HCT116 (cell line): ENCODE data around the gene ANKRD6.
"Not testable (repeated sequence)": the region's sequence is repeated elsewhere in the genome, so short reads cannot be mapped to it uniquely, and the experiment has no call there.

Source experiments
- EZH2 ChIP-seq: fragments of 200-600 bp; sonication (generic); IDR thresholded peaks from 2 replicates; pipeline ENCODE4 v1.6.1; 2017; ENCODE audit warnings: antibody characterized with exemption, mixed run types
- POLR2A ChIP-seq: IDR thresholded peaks from 2 replicates; pipeline ENCODE4 v1.7.0; 2011; ENCODE audit warnings: borderline replicate concordance; ENCODE audit not compliant: insufficient read depth, insufficient read length; ENCODE audit errors: extremely low read depth
- POLR2AphosphoS5 ChIP-seq: IDR thresholded peaks from 2 replicates; pipeline ENCODE4 v1.6.1; 2011; ENCODE audit warnings: mild to moderate bottlenecking, low read depth, low read length, moderate library complexity
- SP1 ChIP-seq: IDR thresholded peaks from 2 replicates; pipeline ENCODE4 v1.6.1; 2012; ENCODE audit warnings: low read depth
- SRF ChIP-seq: IDR thresholded peaks from 2 replicates; pipeline ENCODE4 v1.6.1; 2012; ENCODE audit warnings: low read depth
- ZNF274 ChIP-seq: fragments of 200-500 bp; sonication (Bioruptor generic); IDR thresholded peaks from 2 replicates; pipeline ENCODE4 v1.6.1; 2014; ENCODE audit warnings: mild to moderate bottlenecking, low read depth, low read length, inconsistent platforms
- TF ChIP-seq, protein P1 (sequence below), 3 experiments: fragments of 200-600 bp in 1 of 3; sonication (generic) in 1 of 3; IDR thresholded peaks in 2 of 3; conservative IDR thresholded peaks in 1 of 3; 2 replicates each; pipeline ENCODE4 v1.5.1; 2012 to 2017; ENCODE audit warnings: low read depth in 2 of 3, low read length in 2 of 3, antibody characterized with exemption in 1 of 3, borderline replicate concordance in 1 of 3, control low read depth in 1 of 3, mild to moderate bottlenecking in 1 of 3, mixed read lengths in 1 of 3, mixed run types in 1 of 3, moderate library complexity in 1 of 3; ENCODE audit not compliant: insufficient read depth in 1 of 3
- TF ChIP-seq, protein P2 (sequence below): IDR thresholded peaks from 2 replicates; pipeline ENCODE4 v1.6.1; 2012

DNA sequence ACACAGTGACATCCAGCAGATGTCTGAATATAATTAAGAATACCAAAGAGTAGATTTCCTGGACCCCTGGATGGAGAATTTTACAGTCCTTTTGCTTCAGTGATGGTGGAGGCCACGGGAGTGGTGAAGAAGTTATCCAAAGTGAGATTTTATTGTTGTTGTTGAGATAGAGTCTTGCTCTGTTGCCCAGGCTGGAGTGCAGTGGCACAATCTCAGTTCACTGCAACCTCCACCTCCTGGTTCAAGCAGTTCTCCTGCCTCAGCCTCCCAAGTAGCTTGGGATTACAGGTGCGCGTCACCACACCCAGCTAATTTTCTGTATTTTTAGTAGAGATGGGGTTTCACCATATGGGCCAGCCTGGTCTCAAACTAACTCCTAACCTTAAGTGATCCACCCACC, 208.6 kb downstream of the ANKRD6 start:
- TF ChIP-seq, protein P1, sequence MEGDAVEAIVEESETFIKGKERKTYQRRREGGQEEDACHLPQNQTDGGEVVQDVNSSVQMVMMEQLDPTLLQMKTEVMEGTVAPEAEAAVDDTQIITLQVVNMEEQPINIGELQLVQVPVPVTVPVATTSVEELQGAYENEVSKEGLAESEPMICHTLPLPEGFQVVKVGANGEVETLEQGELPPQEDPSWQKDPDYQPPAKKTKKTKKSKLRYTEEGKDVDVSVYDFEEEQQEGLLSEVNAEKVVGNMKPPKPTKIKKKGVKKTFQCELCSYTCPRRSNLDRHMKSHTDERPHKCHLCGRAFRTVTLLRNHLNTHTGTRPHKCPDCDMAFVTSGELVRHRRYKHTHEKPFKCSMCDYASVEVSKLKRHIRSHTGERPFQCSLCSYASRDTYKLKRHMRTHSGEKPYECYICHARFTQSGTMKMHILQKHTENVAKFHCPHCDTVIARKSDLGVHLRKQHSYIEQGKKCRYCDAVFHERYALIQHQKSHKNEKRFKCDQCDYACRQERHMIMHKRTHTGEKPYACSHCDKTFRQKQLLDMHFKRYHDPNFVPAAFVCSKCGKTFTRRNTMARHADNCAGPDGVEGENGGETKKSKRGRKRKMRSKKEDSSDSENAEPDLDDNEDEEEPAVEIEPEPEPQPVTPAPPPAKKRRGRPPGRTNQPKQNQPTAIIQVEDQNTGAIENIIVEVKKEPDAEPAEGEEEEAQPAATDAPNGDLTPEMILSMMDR (IDR thresholded peaks at IDR 0.05 in 2 of 3, conservative IDR thresholded peaks at IDR 0.05 in 1 of 3; ENCODE audit: borderline replicate concordance in 1 of 3, insufficient read depth in 1 of 3, low read depth in 2 of 3, low read length in 2 of 3) = not testable (repeated sequence)
- TF ChIP-seq EZH2, POLR2A, POLR2AphosphoS5, SRF, ZNF274, SP1: not testable (repeated sequence)
- TF ChIP-seq, protein P2, sequence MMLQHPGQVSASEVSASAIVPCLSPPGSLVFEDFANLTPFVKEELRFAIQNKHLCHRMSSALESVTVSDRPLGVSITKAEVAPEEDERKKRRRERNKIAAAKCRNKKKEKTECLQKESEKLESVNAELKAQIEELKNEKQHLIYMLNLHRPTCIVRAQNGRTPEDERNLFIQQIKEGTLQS = not testable (repeated sequence)
